Endothelial cell (in vitro differentiated cells): Measurements from ENCODE around the gene CACNB2. TPM values are rescaled to one million over a fixed set of nuclear protein-coding genes. Genes with fewer than 3 reads are reported as not detected.
"Not testable (repeated sequence)": the region's sequence is repeated elsewhere in the genome, so short reads cannot be mapped to it uniquely, and the experiment has no call there.

Experiments
- DNase-seq: peaks from one replicate; pipeline ENCODE4 v3.0.0; 2021; ENCODE audit warnings: low spot score
- H3K27ac Mint-ChIP-seq: one replicate; pipeline ENCODE4 v1.8.0; 2021; ENCODE audit warnings: mixed read lengths, inconsistent platforms; ENCODE audit not compliant: unreplicated experiment
- H3K27me3 Mint-ChIP-seq: one replicate; pipeline ENCODE4 v1.8.0; 2021; ENCODE audit warnings: mild to moderate bottlenecking, moderate library complexity, mixed read lengths, inconsistent platforms; ENCODE audit not compliant: unreplicated experiment
- H3K36me3 Mint-ChIP-seq: one replicate; pipeline ENCODE4 v1.8.0; 2021; ENCODE audit warnings: mild to moderate bottlenecking, low read depth, mixed read lengths, inconsistent platforms; ENCODE audit not compliant: unreplicated experiment
- H3K4me1 Mint-ChIP-seq: one replicate; pipeline ENCODE4 v1.8.0; 2021; ENCODE audit warnings: mild to moderate bottlenecking, mixed read lengths, inconsistent platforms; ENCODE audit not compliant: unreplicated experiment
- H3K4me3 Mint-ChIP-seq: one replicate; pipeline ENCODE4 v1.8.0; 2021; ENCODE audit warnings: mild to moderate bottlenecking, mixed read lengths, inconsistent platforms; ENCODE audit not compliant: unreplicated experiment
- H3K9me3 Mint-ChIP-seq: one replicate; pipeline ENCODE4 v1.8.0; 2021; ENCODE audit warnings: mixed read lengths, inconsistent platforms; ENCODE audit not compliant: unreplicated experiment
- total RNA-seq: library from RNA; stranded (reverse); fragmentation: NEBNext Ultra II Directional; extraction: Animal tissue kit (Norgen Biotek cat#: 25700); gene quantifications from one replicate; pipeline ENCODE4 v1.2.1, GENCODE V29; 2021; ENCODE audit not compliant: unreplicated experiment
- TF ChIP-seq, protein P1 (sequence below): fragments of 200-600 bp; sonication (generic); IDR thresholded peaks from one replicate; pipeline ENCODE4 v1.5.0; 2021; ENCODE audit warnings: antibody characterized with exemption; ENCODE audit not compliant: unreplicated experiment

The CACNB2 gene
- total RNA-seq, 1 donor from 2014 or later: 1.5 TPM

DNA sequence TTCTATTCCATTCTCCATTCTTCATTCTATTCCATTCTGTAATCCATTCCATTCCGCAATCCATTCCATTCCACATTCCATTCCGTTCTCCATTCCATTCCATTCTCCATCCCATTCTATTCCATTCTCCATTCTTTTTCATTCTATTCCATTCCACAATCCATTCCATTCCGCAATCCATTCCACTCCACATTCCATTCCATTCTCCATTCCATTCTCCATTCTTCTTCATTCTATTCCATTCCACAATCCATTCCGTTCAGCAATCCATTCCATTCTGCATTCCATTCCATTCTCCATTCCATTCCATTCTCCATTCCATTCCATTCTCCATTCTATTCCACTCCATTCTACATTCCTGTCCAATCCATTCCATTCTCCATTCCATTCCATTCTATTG, 426.0 kb downstream of the CACNB2 start:
- H3K9me3 Mint-ChIP-seq: no peaks in the 10 kb centered on the region

DNA sequence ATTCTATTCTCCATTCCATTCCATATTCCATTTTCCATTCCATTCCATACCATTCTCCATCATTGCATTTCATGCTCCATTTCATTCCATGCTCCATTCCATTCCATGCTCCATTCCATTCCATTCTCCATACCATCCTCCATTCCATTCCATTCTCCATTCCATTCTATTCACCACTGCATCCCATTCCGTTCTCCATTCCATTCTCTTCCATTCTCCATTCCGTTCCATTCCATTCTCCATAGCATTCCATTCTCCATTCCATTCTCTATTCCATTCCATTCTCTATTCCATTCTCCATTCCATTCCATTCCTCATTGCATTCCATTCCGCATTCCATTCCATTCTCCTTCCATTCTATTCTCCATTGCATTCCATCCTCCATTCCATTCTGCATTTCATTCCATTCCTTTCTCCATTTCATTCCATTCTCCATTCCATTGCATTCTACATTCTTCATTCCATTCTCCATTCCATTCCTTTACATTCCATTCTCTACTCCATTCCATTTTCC, 427.2 kb downstream of the CACNB2 start:
- Mint-ChIP-seq H3K27ac (no peak overlapping the region), H3K9me3 (no peaks in the 10 kb centered on the region), H3K4me3 (no peak overlapping the region), H3K27me3 (no peaks in the 10 kb centered on the region), H3K36me3 (no peaks in the 10 kb centered on the region), H3K4me1 (no peaks in the 10 kb centered on the region)
- DNase-seq: no peak
- TF ChIP-seq, protein P1, sequence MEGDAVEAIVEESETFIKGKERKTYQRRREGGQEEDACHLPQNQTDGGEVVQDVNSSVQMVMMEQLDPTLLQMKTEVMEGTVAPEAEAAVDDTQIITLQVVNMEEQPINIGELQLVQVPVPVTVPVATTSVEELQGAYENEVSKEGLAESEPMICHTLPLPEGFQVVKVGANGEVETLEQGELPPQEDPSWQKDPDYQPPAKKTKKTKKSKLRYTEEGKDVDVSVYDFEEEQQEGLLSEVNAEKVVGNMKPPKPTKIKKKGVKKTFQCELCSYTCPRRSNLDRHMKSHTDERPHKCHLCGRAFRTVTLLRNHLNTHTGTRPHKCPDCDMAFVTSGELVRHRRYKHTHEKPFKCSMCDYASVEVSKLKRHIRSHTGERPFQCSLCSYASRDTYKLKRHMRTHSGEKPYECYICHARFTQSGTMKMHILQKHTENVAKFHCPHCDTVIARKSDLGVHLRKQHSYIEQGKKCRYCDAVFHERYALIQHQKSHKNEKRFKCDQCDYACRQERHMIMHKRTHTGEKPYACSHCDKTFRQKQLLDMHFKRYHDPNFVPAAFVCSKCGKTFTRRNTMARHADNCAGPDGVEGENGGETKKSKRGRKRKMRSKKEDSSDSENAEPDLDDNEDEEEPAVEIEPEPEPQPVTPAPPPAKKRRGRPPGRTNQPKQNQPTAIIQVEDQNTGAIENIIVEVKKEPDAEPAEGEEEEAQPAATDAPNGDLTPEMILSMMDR: no peak

More for the DNA sequence above, 426.0 kb downstream of the CACNB2 start:
- H3K36me3 Mint-ChIP-seq: no peaks in the 10 kb centered on the region
- H3K27ac Mint-ChIP-seq: no peak overlapping the region
- no peaks in the 10 kb centered on the region for H3K27me3 Mint-ChIP-seq
- no peak for DNase-seq
- H3K4me3 Mint-ChIP-seq: no peak overlapping the region
- no peaks in the 10 kb centered on the region for H3K4me1 Mint-ChIP-seq
- TF ChIP-seq, protein P1: no peak

DNA sequence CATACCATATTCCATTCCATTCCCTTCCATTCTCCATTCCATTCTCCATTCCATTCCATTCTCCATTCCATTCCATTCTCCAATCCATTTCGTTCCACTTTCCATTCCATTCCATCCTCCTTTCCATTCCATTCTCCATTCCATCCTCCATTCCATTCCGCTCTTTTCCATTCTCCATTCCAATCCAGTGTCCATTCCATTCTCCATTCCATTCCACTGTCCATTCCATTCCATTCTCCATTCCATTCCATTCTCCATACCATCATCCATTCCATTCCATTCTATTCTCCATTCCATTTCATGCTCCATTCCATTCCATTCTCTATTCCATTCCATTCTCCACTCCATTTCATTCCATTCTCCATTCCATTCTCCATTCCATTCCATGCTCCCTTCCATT, 430.2 kb downstream of the CACNB2 start:
- H3K9me3 Mint-ChIP-seq, H3K27me3 Mint-ChIP-seq, H3K36me3 Mint-ChIP-seq, H3K4me3 Mint-ChIP-seq, DNase-seq, H3K4me1 Mint-ChIP-seq, H3K27ac Mint-ChIP-seq: not testable (repeated sequence)

DNA sequence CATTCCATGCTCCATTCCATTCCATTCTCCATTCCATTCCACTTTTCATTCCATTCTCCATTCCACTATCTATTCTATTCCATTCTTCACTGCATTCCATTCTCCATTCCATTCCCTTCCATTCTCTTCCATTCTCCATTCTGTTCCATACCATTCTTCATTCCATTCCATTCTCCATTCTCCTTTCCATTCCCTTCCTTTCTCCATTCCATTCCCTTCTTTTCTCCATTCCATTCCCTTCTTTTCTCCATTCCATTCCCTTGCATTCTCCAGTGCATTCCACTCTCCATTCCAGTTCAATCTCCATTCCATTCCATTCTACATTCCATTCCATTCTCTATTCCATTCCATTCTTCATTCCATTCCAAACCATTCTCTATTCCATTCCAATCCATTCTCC, 430.9 kb downstream of the CACNB2 start:
- H3K4me3 Mint-ChIP-seq: no peak overlapping the region
- H3K36me3 Mint-ChIP-seq: peaks cover 8% of the 10 kb centered on the region
- H3K27ac Mint-ChIP-seq: no peak overlapping the region
- H3K9me3 Mint-ChIP-seq: no peaks in the 10 kb centered on the region
- TF ChIP-seq, protein P1: no peak
- no peak for DNase-seq
- H3K4me1 Mint-ChIP-seq: no peaks in the 10 kb centered on the region
- H3K27me3 Mint-ChIP-seq: no peaks in the 10 kb centered on the region

DNA sequence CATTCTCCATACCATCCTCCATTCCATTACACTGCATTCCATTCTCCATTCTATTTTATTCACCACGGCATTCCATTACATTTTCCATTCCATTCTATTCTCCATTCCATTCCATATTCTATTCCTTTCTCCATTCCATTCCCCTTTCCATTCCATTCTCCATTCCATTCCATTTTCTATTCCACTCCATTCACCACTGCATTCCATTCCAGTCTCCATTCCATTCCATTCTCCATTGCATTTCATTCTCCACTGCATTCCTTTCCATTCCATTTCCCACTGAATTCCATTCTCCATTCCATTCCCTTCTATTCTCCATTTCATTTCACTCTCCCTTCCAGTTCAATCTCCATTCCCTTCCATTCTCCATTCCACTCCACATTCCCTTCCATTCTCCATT, 431.6 kb downstream of the CACNB2 start:
- Mint-ChIP-seq H3K36me3 (peaks cover 9% of the 10 kb centered on the region), H3K27me3 (no peaks in the 10 kb centered on the region), H3K4me3 (no peak overlapping the region), H3K27ac (no peak overlapping the region), H3K4me1 (no peaks in the 10 kb centered on the region), H3K9me3 (no peaks in the 10 kb centered on the region)
- TF ChIP-seq, protein P1: no peak
- no peak for DNase-seq
